Chondrocyte (in vitro differentiated cells): ENCODE data around the gene TTBK2. TPM values are rescaled to one million over a fixed set of nuclear protein-coding genes. Genes with fewer than 3 reads are reported as not detected.

Experiments
- DNase-seq: peaks from one replicate; pipeline ENCODE4 v3.0.0; 2021; ENCODE audit warnings: mixed read lengths, low spot score
- H3K27ac Mint-ChIP-seq: one replicate; pipeline ENCODE4 v1.8.0; 2021; ENCODE audit warnings: mild to moderate bottlenecking, moderate library complexity, mixed read lengths; ENCODE audit not compliant: unreplicated experiment
- H3K27me3 Mint-ChIP-seq: 2 replicates; pipeline ENCODE4 v1.8.0; 2021; ENCODE audit warnings: low read depth, mixed read lengths
- H3K36me3 Mint-ChIP-seq: 2 replicates; pipeline ENCODE4 v1.8.0; 2021; ENCODE audit warnings: low read depth, mixed read lengths
- H3K4me1 Mint-ChIP-seq: 2 replicates; pipeline ENCODE4 v1.8.0; 2021; ENCODE audit warnings: low read depth, mild to moderate bottlenecking, mixed read lengths
- H3K4me3 Mint-ChIP-seq: one replicate; pipeline ENCODE4 v1.8.0; 2021; ENCODE audit warnings: mild to moderate bottlenecking, moderate library complexity, mixed read lengths; ENCODE audit not compliant: unreplicated experiment
- H3K9me3 Mint-ChIP-seq: 2 replicates; pipeline ENCODE4 v1.8.0; 2021; ENCODE audit warnings: low read depth, mixed read lengths
- CTCF ChIP-seq: fragments of 200-600 bp; sonication (generic); IDR thresholded peaks from 2 replicates; pipeline ENCODE4 v1.5.0; 2021; ENCODE audit warnings: antibody characterized with exemption, mild to moderate bottlenecking, moderate library complexity
- total RNA-seq: library from RNA; stranded (reverse); gene quantifications from 3 replicates; pipeline ENCODE4 v1.2.1, GENCODE V29; 2021

Gene TTBK2
- total RNA-seq, 1 donor from 2014 or later = 19.7 TPM

- Mint-ChIP-seq H3K4me3 (no peak overlapping the region), H3K9me3 (no peaks in the 10 kb centered on the region), H3K27ac (no peak overlapping the region), H3K36me3 (peaks cover 8% of the 10 kb centered on the region), H3K4me1 (peaks cover 9% of the 10 kb centered on the region), H3K27me3 (no peaks in the 10 kb centered on the region)
- no peak for DNase-seq
- no peak for TF ChIP-seq CTCF
These were observed 95.0 kb downstream of the TTBK2 start for GRCh38 chr15:42825599-42825998.

GRCh38 chr15:42820811-42821210, 99.8 kb downstream of the TTBK2 start:
- peaks cover 15% of the 10 kb centered on the region for H3K4me1 Mint-ChIP-seq
- no peak for TF ChIP-seq CTCF
- no peak overlapping the region for H3K27ac Mint-ChIP-seq
- no peaks in the 10 kb centered on the region for H3K27me3 Mint-ChIP-seq
- no peak overlapping the region for H3K4me3 Mint-ChIP-seq
- no peaks in the 10 kb centered on the region for H3K9me3 Mint-ChIP-seq
- peaks cover 5% of the 10 kb centered on the region for H3K36me3 Mint-ChIP-seq
- DNase-seq = no peak

GRCh38 chr15:42819786-42820185, 100.8 kb downstream of the TTBK2 start:
- H3K4me1 Mint-ChIP-seq = peaks cover 15% of the 10 kb centered on the region
- no peak for DNase-seq
- H3K27me3 Mint-ChIP-seq = no peaks in the 10 kb centered on the region
- no peak for TF ChIP-seq CTCF
- no peaks in the 10 kb centered on the region for H3K9me3 Mint-ChIP-seq
- no peak overlapping the region for H3K27ac Mint-ChIP-seq
- H3K4me3 Mint-ChIP-seq = no peak overlapping the region
- H3K36me3 Mint-ChIP-seq = peaks cover 7% of the 10 kb centered on the region

- no peaks in the 10 kb centered on the region for H3K4me1 Mint-ChIP-seq
- H3K27ac Mint-ChIP-seq = no peak overlapping the region
- H3K27me3 Mint-ChIP-seq = no peaks in the 10 kb centered on the region
- peaks cover 17% of the 10 kb centered on the region for H3K36me3 Mint-ChIP-seq
- TF ChIP-seq CTCF = no peak
- no peak overlapping the region for H3K4me3 Mint-ChIP-seq
- no peaks in the 10 kb centered on the region for H3K9me3 Mint-ChIP-seq
- no peak for DNase-seq
These were observed 109.1 kb downstream of the TTBK2 start for GRCh38 chr15:42811433-42811832.

GRCh38 chr15:42808913-42809312, 111.7 kb downstream of the TTBK2 start:
- Mint-ChIP-seq H3K27me3 (no peaks in the 10 kb centered on the region), H3K4me1 (no peaks in the 10 kb centered on the region), H3K4me3 (no peak overlapping the region), H3K27ac (no peak overlapping the region), H3K36me3 (peaks cover 19% of the 10 kb centered on the region), H3K9me3 (no peaks in the 10 kb centered on the region)
- DNase-seq = no peak
- TF ChIP-seq CTCF = no peak
